GM23248 (cell line): ENCODE results near the gene VPS54.

Experiments
- EZH2 ChIP-seq: fragments of 200-600 bp; sonication (generic); IDR thresholded peaks from 2 replicates; pipeline ENCODE4 v1.6.1; 2018; ENCODE audit warnings: antibody characterized with exemption, mild to moderate bottlenecking; ENCODE audit not compliant: insufficient read depth, poor library complexity, severe bottlenecking
- EZH2phosphoT487 ChIP-seq: fragments of 200-600 bp; sonication (generic); IDR thresholded peaks from 2 replicates; pipeline ENCODE4 v1.6.1; 2018; ENCODE audit warnings: antibody characterized with exemption, moderate library complexity, mild to moderate bottlenecking, low read depth; ENCODE audit not compliant: insufficient read depth

- no peak for TF ChIP-seq EZH2phosphoT487
- no peak for TF ChIP-seq EZH2
These were observed 172.7 kb downstream of the VPS54 start for GRCh38 chr2:63846487-63846886.
